BLaER1 (cell line): ENCODE measurements around the gene MGAT3.

ENCODE experiments used
- H3K27ac ChIP-seq: shearing (Covaris generic); formaldehyde crosslinking; 2 replicates; pipeline ENCODE4 v1.8.1; 2022
- H3K27me3 ChIP-seq: shearing (Covaris generic); formaldehyde crosslinking; 2 replicates; pipeline ENCODE4 v1.8.1; 2022
- H3K36me3 ChIP-seq: shearing (Covaris generic); formaldehyde crosslinking; 2 replicates; pipeline ENCODE4 v1.8.1; 2022
- H3K4me1 ChIP-seq: shearing (Covaris generic); formaldehyde crosslinking; 2 replicates; pipeline ENCODE4 v1.8.1; 2022
- H3K4me2 ChIP-seq: shearing (Covaris generic); formaldehyde crosslinking; 2 replicates; pipeline ENCODE4 v1.8.1; 2022
- H3K4me3 ChIP-seq: shearing (Covaris generic); formaldehyde crosslinking; 2 replicates; pipeline ENCODE4 v1.8.1; 2022
- H3K9ac ChIP-seq: shearing (Covaris generic); formaldehyde crosslinking; 2 replicates; pipeline ENCODE4 v1.8.1; 2022
- H3K9me3 ChIP-seq: shearing (Covaris generic); formaldehyde crosslinking; 2 replicates; pipeline ENCODE4 v1.8.1; 2022
- H4K20me1 ChIP-seq: shearing (Covaris generic); formaldehyde crosslinking; 2 replicates; pipeline ENCODE4 v1.8.1; 2022
- Cebpa-rat ChIP-seq: shearing (Covaris generic); IDR thresholded peaks from 2 replicates; pipeline ENCODE4 v1.8.1; 2022

MGAT3 gene

DNA sequence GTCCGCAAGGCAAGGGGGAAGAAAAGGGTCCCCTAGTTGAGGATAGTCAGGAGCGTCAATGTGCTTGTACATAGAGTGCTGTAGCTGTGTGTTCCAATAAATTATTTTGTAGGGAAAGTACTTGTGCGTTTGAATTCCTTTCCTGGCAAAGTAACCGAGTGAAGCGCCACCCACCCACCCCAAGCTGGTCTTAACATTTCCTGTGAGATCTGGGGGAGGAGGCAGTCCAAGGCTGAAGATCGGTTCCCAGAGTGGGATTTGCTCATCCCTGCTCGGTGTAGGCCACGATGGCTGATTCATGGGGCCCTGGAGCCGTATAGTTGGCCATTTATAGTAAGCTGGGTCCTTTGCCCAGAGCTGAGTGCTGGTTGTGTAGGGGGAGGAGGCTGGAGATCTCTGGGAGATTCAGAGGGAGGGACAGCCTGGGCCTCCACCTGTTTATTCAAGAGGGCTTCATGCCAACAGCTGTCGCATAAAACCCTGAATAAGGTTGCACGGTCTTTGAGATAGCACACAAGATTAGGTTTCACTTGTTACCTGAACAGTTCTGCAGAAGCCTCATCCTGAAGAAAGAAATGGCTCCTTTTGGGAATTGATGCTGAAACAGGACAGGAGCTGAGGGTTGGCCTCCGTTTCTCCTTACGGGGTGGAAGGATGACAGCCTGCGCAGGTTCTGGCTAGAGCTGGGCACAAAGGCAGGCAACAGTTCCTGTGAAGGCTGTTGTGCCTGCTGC is 65.9 kb downstream of the MGAT3 start:
- peak overlapping the region; percentile 100 for H3K9ac ChIP-seq
- no peak for TF ChIP-seq Cebpa-rat
- peaks cover 50% of the 10 kb centered on the region for H3K36me3 ChIP-seq
- no peaks in the 10 kb centered on the region for H3K27me3 ChIP-seq
- H3K4me3 ChIP-seq = peak overlapping the region; percentile 98
- H4K20me1 ChIP-seq = peaks cover 73% of the 10 kb centered on the region
- H3K27ac ChIP-seq = peak overlapping the region; percentile 100; the same call in 1 of the 2 replicates
- peak overlapping the region; percentile 100 for H3K4me2 ChIP-seq
- H3K9me3 ChIP-seq = no peaks in the 10 kb centered on the region
- peaks cover 77% of the 10 kb centered on the region for H3K4me1 ChIP-seq

DNA sequence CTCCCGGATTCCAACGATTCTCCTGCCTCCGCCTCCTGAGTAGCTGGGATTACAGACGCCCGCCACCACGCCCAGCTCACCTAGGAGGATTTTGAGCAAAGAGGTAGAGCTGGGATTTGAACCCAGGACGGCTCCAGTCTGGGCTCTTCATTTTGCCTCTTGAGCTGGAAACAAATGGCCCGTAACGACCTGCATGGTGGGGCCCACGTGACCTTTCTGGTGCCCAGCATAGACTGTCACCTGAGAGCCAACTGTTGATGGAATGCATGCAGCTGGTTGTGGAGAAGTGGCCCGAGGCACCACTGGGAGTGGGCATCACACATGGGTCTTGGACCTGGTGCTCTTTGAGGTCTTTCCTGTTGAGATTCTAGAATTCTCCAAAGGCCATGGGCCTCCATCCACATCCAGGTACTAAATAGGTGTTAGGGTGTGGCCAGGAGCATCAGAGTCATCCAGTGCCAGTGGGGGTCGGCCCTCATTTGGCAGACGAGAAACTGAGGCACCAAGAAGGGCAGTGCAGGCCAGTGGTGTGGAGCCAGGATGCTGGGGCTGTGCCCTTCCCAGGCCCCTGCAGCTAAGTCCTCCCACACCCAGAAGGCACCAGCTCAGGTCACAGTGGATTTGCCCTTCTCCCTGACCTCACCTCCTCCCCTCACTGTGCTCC is 67.4 kb downstream of the MGAT3 start:
- peaks cover 54% of the 10 kb centered on the region for H3K36me3 ChIP-seq
- no peak for TF ChIP-seq Cebpa-rat
- H3K4me3 ChIP-seq = peak overlapping the region; percentile 98; the same call in 1 of the 2 replicates
- H3K4me2 ChIP-seq = peak overlapping the region; percentile 100
- H3K27me3 ChIP-seq = no peaks in the 10 kb centered on the region
- peaks cover 88% of the 10 kb centered on the region for H4K20me1 ChIP-seq
- H3K9me3 ChIP-seq = no peaks in the 10 kb centered on the region
- peaks cover 77% of the 10 kb centered on the region for H3K4me1 ChIP-seq
- H3K27ac ChIP-seq = no peak overlapping the region
- peak overlapping the region; percentile 100; the same call in 1 of the 2 replicates for H3K9ac ChIP-seq

DNA sequence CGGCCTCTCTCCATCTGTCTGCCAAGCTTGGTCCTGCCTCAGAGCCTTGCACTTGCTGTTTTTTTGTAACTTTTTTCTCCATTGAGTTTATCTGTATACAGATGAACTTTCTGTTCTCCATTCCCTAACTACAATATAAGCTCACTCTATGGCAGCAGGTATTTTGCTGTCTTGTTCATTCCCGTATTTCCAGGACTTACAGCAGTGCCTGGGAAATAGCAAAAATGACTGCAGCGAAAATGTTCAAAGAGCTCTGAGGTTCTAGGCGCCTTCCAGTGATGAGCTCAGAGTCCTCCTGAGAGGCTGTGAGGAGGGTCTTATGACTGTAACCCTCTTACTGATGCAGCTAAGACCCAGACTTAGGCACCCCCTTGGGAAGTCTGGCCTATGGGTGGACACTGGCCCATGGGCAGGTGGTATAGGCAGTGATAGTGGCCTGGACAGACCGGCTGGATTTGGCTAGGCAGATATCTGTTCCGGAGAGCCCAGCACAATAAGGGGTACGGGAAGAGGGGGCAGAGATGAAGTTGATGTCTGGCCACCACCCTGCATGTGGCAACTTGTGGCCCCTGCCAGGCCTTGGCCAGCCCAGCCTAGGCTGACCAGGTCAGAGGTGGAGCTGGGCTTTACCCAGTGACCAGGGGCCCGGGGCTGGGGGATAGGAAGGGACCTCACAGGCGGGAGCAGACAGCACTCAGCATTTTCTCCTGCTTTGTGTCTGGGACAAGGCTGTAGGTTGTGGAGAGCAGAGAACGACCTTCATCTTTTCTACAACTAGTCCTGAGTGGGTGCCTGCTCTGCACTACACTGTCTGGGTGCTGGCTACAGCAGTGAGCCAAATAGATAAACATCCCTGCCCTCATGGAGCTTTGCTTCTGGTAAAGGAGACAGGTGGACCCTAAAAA is 68.2 kb downstream of the MGAT3 start:
- no peaks in the 10 kb centered on the region for H3K27me3 ChIP-seq
- H3K9me3 ChIP-seq = no peaks in the 10 kb centered on the region
- no peak overlapping the region for H3K27ac ChIP-seq
- peaks cover 85% of the 10 kb centered on the region for H3K4me1 ChIP-seq
- peaks cover 61% of the 10 kb centered on the region for H3K36me3 ChIP-seq
- H3K4me3 ChIP-seq = 0 out of 2 replicates have a peak overlapping the region, but pooled peaks have one; percentile 98
- peaks cover 96% of the 10 kb centered on the region for H4K20me1 ChIP-seq
- TF ChIP-seq Cebpa-rat = no peak
- H3K4me2 ChIP-seq = peak overlapping the region; percentile 100
- peak overlapping the region; percentile 19; the same call in 1 of the 2 replicates for H3K9ac ChIP-seq

DNA sequence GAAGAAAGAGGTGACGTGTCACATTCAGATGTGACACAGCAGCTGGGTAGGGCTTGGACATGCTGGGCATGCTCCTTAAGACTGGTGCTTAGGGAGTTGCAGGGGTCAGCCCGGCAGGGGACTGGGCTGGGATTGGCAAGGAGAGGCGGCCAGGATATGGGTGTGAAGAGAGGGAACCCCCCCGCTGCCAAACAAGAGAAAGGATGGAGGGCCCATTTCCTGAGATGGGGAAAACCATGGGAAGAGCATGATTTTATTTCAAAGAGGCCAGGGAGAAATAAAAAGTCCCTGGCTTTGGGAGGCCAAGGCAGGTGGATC is 68.8 kb downstream of the MGAT3 start:
- Histone ChIP-seq H4K20me1 (peaks cover 99% of the 10 kb centered on the region), H3K9ac (peak overlapping the region; percentile 19; the same call in 1 of the 2 replicates), H3K4me2 (peak overlapping the region; percentile 100; the same call in 1 of the 2 replicates), H3K4me1 (peaks cover 91% of the 10 kb centered on the region), H3K9me3 (no peaks in the 10 kb centered on the region), H3K27me3 (no peaks in the 10 kb centered on the region), H3K27ac (no peak overlapping the region), H3K4me3 (no peak overlapping the region), H3K36me3 (peaks cover 67% of the 10 kb centered on the region)
- no peak for TF ChIP-seq Cebpa-rat

DNA sequence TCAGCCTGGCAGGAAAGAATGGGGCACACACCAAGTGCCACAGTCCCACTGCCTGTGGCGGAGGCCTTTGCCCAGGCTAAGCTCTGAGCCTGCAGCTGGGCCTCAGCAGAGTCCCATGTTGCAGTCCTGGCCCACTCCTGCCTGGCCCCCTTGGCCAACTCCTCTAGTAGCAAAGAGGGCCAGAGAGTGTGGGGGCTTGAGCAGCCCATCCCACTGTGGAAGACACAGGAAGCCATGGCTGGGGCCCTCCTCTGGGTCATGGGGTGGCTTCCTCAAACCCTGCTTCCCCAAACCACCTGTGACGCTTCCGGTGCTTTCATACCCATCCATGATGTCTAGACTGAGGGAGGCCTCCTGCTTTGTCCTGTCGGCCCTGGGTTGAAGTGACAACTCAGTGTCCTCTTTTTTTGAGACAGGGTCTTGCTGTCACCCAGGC is 69.9 kb downstream of the MGAT3 start:
- H4K20me1 ChIP-seq = peaks cover 99% of the 10 kb centered on the region
- no peaks in the 10 kb centered on the region for H3K9me3 ChIP-seq
- peak overlapping the region; percentile 90; the same call in 1 of the 2 replicates for H3K27ac ChIP-seq
- H3K4me1 ChIP-seq = peaks cover 99% of the 10 kb centered on the region
- peak overlapping the region; percentile 100 for H3K4me2 ChIP-seq
- H3K27me3 ChIP-seq = no peaks in the 10 kb centered on the region
- peak overlapping the region; percentile 81 for H3K9ac ChIP-seq
- TF ChIP-seq Cebpa-rat = no peak
- H3K4me3 ChIP-seq = no peak overlapping the region
- peaks cover 64% of the 10 kb centered on the region for H3K36me3 ChIP-seq

DNA sequence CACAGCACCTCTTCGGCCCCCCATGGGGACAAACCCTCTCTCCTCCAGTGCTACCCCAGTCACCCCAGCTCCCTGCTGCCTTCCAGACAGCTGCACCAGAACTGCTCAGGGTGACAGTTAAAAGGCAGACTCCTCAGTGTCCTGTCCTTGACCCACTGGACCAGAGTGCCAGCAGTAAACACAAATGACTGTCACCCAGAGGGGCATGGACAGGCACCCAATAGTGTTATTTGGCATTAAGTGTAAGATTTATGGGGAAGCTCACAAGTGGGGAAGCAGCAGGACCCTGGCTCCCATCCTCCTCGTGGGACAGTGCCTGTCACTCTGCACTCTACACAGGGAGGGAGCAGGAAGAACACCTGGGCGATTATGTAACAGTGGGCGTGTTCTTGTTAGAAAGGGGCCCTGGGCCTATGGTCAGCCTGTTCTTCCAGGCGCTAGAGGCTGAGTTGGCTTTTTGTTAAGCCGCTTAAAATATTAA is 70.7 kb downstream of the MGAT3 start:
- H4K20me1 ChIP-seq = peaks cover 92% of the 10 kb centered on the region
- peak overlapping the region; percentile 90 for H3K27ac ChIP-seq
- peaks cover 56% of the 10 kb centered on the region for H3K36me3 ChIP-seq
- H3K4me3 ChIP-seq = peak overlapping the region; percentile 66; the same call in 1 of the 2 replicates
- no peak; the same call in 1 of the 2 replicates for TF ChIP-seq Cebpa-rat
- H3K4me2 ChIP-seq = peak overlapping the region; percentile 100
- H3K9me3 ChIP-seq = no peaks in the 10 kb centered on the region
- no peaks in the 10 kb centered on the region for H3K27me3 ChIP-seq
- H3K4me1 ChIP-seq = peaks cover 94% of the 10 kb centered on the region
- H3K9ac ChIP-seq = peak overlapping the region; percentile 81

DNA sequence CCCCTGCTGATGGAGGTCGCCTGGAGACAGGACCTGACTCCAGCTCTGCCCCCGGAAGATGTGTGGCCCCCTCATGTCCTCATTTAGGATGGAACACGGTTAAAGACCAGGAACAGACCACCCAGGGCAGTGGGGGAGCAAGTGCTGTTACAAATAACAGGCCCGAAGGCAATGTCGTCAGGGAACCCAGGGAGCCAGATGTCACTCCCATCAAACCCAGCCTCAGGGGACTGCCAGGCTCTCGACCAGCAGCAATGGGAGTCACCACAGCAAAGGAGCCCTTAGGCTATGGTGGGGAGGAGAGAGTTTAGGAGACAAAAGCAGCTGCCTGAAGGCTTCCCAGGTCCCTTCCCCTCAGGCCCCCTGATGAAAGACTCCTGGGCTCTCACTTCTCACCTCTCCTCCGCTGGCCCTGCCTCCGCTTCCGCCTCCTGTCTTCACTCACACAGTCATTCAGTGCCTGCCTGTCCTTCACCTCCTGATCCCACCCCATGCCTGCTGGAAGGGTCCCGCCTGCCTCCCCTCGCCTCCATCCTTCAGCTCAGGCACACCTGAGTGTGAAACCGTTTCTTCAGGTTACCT is 71.4 kb downstream of the MGAT3 start:
- TF ChIP-seq Cebpa-rat = no peak
- Histone ChIP-seq H3K9me3 (no peaks in the 10 kb centered on the region), H3K27me3 (no peaks in the 10 kb centered on the region), H3K4me3 (peak overlapping the region; percentile 66), H4K20me1 (peaks cover 86% of the 10 kb centered on the region), H3K27ac (peak overlapping the region; percentile 90), H3K4me2 (peak overlapping the region; percentile 100), H3K4me1 (peaks cover 91% of the 10 kb centered on the region), H3K36me3 (peaks cover 49% of the 10 kb centered on the region), H3K9ac (peak overlapping the region; percentile 81)

DNA sequence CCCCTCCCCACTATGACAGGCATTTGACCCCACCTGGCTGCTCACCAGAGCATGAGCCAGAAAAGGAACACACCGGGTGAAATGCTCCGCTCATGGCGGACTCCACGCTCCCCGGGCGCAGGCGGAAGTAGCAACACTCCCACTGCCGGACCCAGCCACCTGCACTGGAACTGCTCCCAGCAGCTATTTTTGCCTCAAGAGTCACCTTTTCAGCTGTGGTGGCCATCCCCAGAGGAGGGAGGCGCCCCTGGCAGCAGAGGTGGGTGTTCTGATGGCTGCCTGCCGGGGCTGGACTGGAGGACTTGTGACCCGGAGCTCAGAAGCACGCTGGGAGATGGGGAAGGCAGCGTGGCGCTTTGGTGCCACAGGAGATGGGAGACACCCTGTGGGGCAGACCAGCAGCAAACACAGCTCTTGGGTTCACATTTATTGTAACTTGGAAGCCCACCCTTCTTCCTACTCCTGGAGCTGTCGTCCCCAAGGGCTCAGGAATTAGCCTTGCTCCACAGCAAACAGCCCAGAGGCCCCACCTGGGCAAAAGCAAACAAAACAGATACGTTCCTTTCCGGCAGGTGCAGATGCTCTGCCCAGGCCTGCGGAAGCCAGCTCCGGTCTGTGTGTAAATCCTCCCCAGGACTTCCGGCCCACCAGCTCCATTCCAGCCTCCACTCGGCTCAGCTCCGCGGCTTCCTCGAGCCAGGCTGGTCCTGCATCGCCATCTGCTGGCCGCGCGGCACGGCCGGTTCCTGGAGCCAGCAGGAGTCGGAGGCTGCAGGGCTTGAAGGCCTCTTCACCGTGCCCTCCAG is 72.1 kb downstream of the MGAT3 start:
- TF ChIP-seq Cebpa-rat = no peak
- Histone ChIP-seq H3K9me3 (no peaks in the 10 kb centered on the region), H4K20me1 (peaks cover 78% of the 10 kb centered on the region), H3K27me3 (no peaks in the 10 kb centered on the region), H3K4me2 (peak overlapping the region; percentile 100), H3K4me1 (peaks cover 91% of the 10 kb centered on the region), H3K36me3 (peaks cover 42% of the 10 kb centered on the region), H3K9ac (peak overlapping the region; percentile 81), H3K27ac (peak overlapping the region; percentile 90), H3K4me3 (peak overlapping the region; percentile 66)
